Neuronal stem cell (in vitro differentiated cells): ENCODE results near the gene ZNF445.

ENCODE experiments used
- DNase-seq: peaks from one replicate; pipeline ENCODE4 v3.0.0-alpha.2; 2013; ENCODE audit warnings: low spot score
- H2AFZ ChIP-seq: one replicate; pipeline ENCODE4 v1.6.1; 2013; ENCODE audit warnings: mild to moderate bottlenecking, low read length, inconsistent platforms
- H2AK5ac ChIP-seq: 2 replicates; pipeline ENCODE4 v1.6.1; 2013; ENCODE audit warnings: low read depth, mild to moderate bottlenecking, inconsistent platforms, low read length, moderate library complexity, mixed read lengths
- H2BK120ac ChIP-seq: 2 replicates; pipeline ENCODE4 v1.6.1; 2013; ENCODE audit warnings: low read depth, mild to moderate bottlenecking, inconsistent platforms, low read length, moderate library complexity, mixed read lengths
- H2BK12ac ChIP-seq: one replicate; pipeline ENCODE4 v1.6.1; 2013; ENCODE audit warnings: low read length, inconsistent platforms
- H2BK15ac ChIP-seq: 2 replicates; pipeline ENCODE4 v1.6.1; 2013; ENCODE audit warnings: mild to moderate bottlenecking, low read length, inconsistent platforms, mixed read lengths
- H2BK5ac ChIP-seq: one replicate; pipeline ENCODE4 v1.6.1; 2013; ENCODE audit warnings: inconsistent platforms, mild to moderate bottlenecking, low read length, moderate library complexity
- H3K14ac ChIP-seq: one replicate; pipeline ENCODE4 v1.6.1; 2013; ENCODE audit warnings: low read length, inconsistent platforms
- H3K18ac ChIP-seq: 2 replicates; pipeline ENCODE4 v1.6.1; 2013; ENCODE audit warnings: low read length, inconsistent platforms
- H3K23ac ChIP-seq: 2 replicates; pipeline ENCODE4 v1.6.1; 2013; ENCODE audit warnings: low read depth, mild to moderate bottlenecking, mixed read lengths, low read length, inconsistent platforms; ENCODE audit not compliant: poor library complexity
- H3K27ac ChIP-seq: replicated peaks from 3 replicates; pipeline ENCODE4 v1.5.1; 2013; ENCODE audit warnings: low read length, inconsistent platforms
- H3K27me3 ChIP-seq, 3 experiments: 2 replicates each; pipeline ENCODE4 v1.6.1; 2013; ENCODE audit warnings: low read length in 3 of 3, mild to moderate bottlenecking in 2 of 3, inconsistent platforms in 1 of 3, low read depth in 1 of 3, mixed read lengths in 1 of 3, moderate library complexity in 1 of 3; ENCODE audit not compliant: control insufficient read depth in 3 of 3, insufficient read depth in 3 of 3
- H3K36me3 ChIP-seq, 2 donors: replicated peaks in 1 of 2; 2 replicates each; pipeline ENCODE4 v1.6.1; 2013; ENCODE audit warnings: low read length in 2 of 2; ENCODE audit not compliant: control insufficient read depth in 2 of 2, insufficient read depth in 2 of 2
- H3K4ac ChIP-seq: 2 replicates; pipeline ENCODE4 v1.6.1; 2013; ENCODE audit warnings: inconsistent platforms, mild to moderate bottlenecking, low read length, moderate library complexity
- H3K4me1 ChIP-seq, 2 donors: 1 replicate in 1 of 2; 2 replicates in 1 of 2; pipeline ENCODE4 v1.6.1; 2013; ENCODE audit warnings: low read length in 2 of 2, low read depth in 1 of 2; ENCODE audit not compliant: control insufficient read depth in 2 of 2, insufficient read depth in 1 of 2
- H3K4me2 ChIP-seq: one replicate; pipeline ENCODE4 v1.6.1; 2013; ENCODE audit warnings: mild to moderate bottlenecking, low read length, inconsistent platforms; ENCODE audit not compliant: insufficient read depth, poor library complexity, severe bottlenecking
- H3K4me3 ChIP-seq, 2 donors: 2 replicates each; pipeline ENCODE4 v1.5.1; 2013; ENCODE audit warnings: low read length in 2 of 2, mild to moderate bottlenecking in 2 of 2, inconsistent platforms in 1 of 2, moderate library complexity in 1 of 2
- H3K79me1 ChIP-seq: one replicate; pipeline ENCODE4 v1.6.1; 2013; ENCODE audit warnings: low read depth, mild to moderate bottlenecking, inconsistent platforms, low read length, moderate library complexity
- H3K9ac ChIP-seq: one replicate; pipeline ENCODE4 v1.6.1; 2013; ENCODE audit warnings: mild to moderate bottlenecking, low read depth, low read length, inconsistent platforms; ENCODE audit not compliant: poor library complexity
- H3K9me3 ChIP-seq, 2 donors: replicated peaks in 1 of 2; 2 replicates each; pipeline versions ENCODE3 to v1.6.1; 2013; ENCODE audit warnings: low read length in 2 of 2, mild to moderate bottlenecking in 2 of 2, inconsistent platforms in 1 of 2, low read depth in 1 of 2, mixed read lengths in 1 of 2, moderate library complexity in 1 of 2; ENCODE audit not compliant: control insufficient read depth in 2 of 2, insufficient read depth in 1 of 2
- H4K8ac ChIP-seq: one replicate; pipeline ENCODE4 v1.6.1; 2013; ENCODE audit warnings: low read depth, mild to moderate bottlenecking, inconsistent platforms, low read length, moderate library complexity
- H4K91ac ChIP-seq: one replicate; pipeline ENCODE4 v1.6.1; 2013; ENCODE audit warnings: low read length, low read depth, mild to moderate bottlenecking, inconsistent platforms; ENCODE audit not compliant: poor library complexity
- WGBS, 2 donors: extraction: QIAGEN DNeasy Blood & Tissue Kit; methylation state at CpG; one replicate each; pipeline ENCODE4 v1.1.7; 2013; ENCODE audit warnings: missing lambda C conversion rate in 2 of 2, mixed read lengths in 1 of 2; ENCODE audit not compliant: insufficient read length in 2 of 2, insufficient replicate concordance in 1 of 2; ENCODE audit errors: extremely low coverage in 2 of 2; 5-methylcytosine and 5-hydroxymethylcytosine counted together

ZNF445 gene

DNA sequence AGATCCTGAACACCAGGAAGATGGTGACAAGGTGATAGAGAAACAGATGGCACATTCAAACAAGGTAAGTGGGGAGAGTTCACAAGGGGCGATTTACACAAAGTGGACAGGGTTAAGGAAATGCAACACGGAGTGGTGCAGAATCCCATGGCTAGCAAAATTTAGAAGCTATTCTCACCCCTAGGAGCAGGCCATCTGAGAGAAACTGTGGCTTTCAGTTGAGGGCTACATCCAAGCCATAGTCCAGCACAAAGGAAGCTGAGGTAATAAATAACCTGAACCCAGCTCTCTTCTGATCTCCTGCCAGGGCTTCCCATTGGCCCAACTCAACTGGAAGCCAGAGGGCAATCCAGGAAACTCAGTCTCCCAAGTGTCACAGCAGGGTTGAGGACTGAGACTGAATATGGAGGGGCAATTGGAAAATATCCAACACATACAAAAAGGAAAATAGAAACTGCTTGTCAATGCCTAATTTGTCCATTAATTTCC lies 1.2 kb upstream of the ZNF445 start:
- no peak overlapping the region for H3K4ac ChIP-seq
- no CpG with 5 or more reads among the region's 2 CpGs for WGBS, 2 donors
- H2AK5ac ChIP-seq: no peak overlapping the region
- no peak overlapping the region for H2BK120ac ChIP-seq
- H3K27ac ChIP-seq: no peak overlapping the region
- peaks cover 0 to 3% of the 10 kb centered on the region in 2 donors for H3K9me3 ChIP-seq
- DNase-seq: no peak
- no peaks in the 10 kb centered on the region for H3K79me1 ChIP-seq
- H2BK15ac ChIP-seq: no peak overlapping the region
- no peak overlapping the region for H3K14ac ChIP-seq
- peak overlapping the region; percentile 98 for H2AFZ ChIP-seq
- H3K27me3 ChIP-seq: no peaks in the 10 kb centered on the region
- no peak overlapping the region for H4K8ac ChIP-seq
- no peak overlapping the region for H2BK5ac ChIP-seq
- H3K4me3 ChIP-seq: no peak overlapping the region
- H3K4me1 ChIP-seq: peaks cover 5 to 7% of the 10 kb centered on the region in 2 donors
- H3K36me3 ChIP-seq: peaks cover 0 to 8% of the 10 kb centered on the region in 2 donors
- no peak overlapping the region for H3K4me2 ChIP-seq
- no peak overlapping the region for H3K23ac ChIP-seq
- no peak overlapping the region for H2BK12ac ChIP-seq
- H4K91ac ChIP-seq: no peak overlapping the region
- H3K9ac ChIP-seq: no peak overlapping the region
- H3K18ac ChIP-seq: no peak overlapping the region

DNA sequence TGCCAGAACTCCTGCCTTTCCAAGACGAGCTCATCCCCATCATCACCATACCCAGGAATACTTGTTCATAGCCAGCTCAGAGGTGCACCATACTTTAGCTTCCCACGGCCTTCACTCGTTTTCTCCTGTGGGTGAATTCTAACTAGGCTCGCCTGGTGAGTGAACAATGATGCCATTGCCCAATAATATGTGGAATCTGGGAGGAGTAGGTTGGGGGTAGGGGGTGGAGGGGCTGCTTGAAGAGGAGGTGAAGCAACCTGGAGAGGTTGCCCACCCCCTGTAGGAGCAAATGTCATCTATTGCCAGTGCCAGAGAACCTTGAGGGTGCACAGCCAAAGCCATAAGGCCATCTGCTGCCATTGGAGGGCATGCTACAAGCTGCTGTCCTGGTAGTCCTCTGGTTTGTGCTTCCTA lies 592 bp upstream of the ZNF445 start:
- no peak overlapping the region for H3K14ac ChIP-seq
- H3K9ac ChIP-seq: no peak overlapping the region
- no peak overlapping the region for H3K18ac ChIP-seq
- peaks cover 5 to 7% of the 10 kb centered on the region in 2 donors for H3K4me1 ChIP-seq
- no peak overlapping the region for H2AK5ac ChIP-seq
- H3K27me3 ChIP-seq: no peaks in the 10 kb centered on the region
- no peak overlapping the region for H2BK5ac ChIP-seq
- no peak overlapping the region for H2BK12ac ChIP-seq
- DNase-seq: no peak
- no peaks in the 10 kb centered on the region for H3K79me1 ChIP-seq
- H4K91ac ChIP-seq: no peak overlapping the region
- no peak overlapping the region for H2BK120ac ChIP-seq
- peak overlapping the region; percentile 73 to 74 for H3K4me3 ChIP-seq
- H3K23ac ChIP-seq: no peak overlapping the region
- H4K8ac ChIP-seq: no peak overlapping the region
- peaks cover 0 to 10% of the 10 kb centered on the region in 2 donors for H3K36me3 ChIP-seq
- H3K9me3 ChIP-seq: peaks cover 0 to 3% of the 10 kb centered on the region in 2 donors
- H2BK15ac ChIP-seq: no peak overlapping the region
- WGBS, 2 donors: no CpG with 5 or more reads among the region's 4 CpGs
- H2AFZ ChIP-seq: peak overlapping the region; percentile 98
- peak overlapping the region; percentile 72 for H3K4me2 ChIP-seq
- no peak overlapping the region for H3K27ac ChIP-seq
- no peak overlapping the region for H3K4ac ChIP-seq

DNA sequence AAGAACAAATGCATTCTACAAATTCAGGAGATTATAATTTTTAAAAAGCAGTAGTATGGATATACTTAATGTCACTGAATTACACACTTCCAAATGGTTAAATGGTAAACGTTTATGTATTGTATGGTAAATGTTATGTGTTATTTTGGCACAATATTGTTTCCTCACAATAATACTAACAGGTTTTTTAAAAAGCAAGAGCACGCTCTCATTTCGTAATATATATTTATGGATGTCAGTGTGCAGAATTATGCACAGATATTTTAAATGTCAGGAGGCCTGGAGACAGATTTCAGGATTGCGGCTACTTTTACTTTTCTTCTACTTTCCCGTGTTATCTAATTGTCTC lies 533 bp downstream of the ZNF445 start:
- Histone ChIP-seq H2BK12ac (no peak overlapping the region), H2BK120ac (no peak overlapping the region), H3K36me3 (peaks cover 0 to 19% of the 10 kb centered on the region in 2 donors), H3K18ac (no peak overlapping the region), H2AK5ac (no peak overlapping the region), H3K23ac (no peak overlapping the region), H3K27ac (no peak overlapping the region), H4K8ac (no peak overlapping the region), H3K4ac (no peak overlapping the region), H3K79me1 (no peaks in the 10 kb centered on the region), H2AFZ (peak overlapping the region; percentile 98), H3K14ac (no peak overlapping the region), H4K91ac (no peak overlapping the region), H3K27me3 (no peaks in the 10 kb centered on the region), H3K4me2 (no peak overlapping the region), H3K9me3 (peaks cover 0 to 3% of the 10 kb centered on the region in 2 donors), H3K4me3 (peak overlapping the region; percentile 73 to 82), H2BK15ac (no peak overlapping the region), H3K4me1 (peaks cover 5 to 7% of the 10 kb centered on the region in 2 donors), H3K9ac (no peak overlapping the region), H2BK5ac (no peak overlapping the region)
- DNase-seq: no peak
- no CpG with 5 or more reads among the region's 5 CpGs for WGBS, 2 donors

DNA sequence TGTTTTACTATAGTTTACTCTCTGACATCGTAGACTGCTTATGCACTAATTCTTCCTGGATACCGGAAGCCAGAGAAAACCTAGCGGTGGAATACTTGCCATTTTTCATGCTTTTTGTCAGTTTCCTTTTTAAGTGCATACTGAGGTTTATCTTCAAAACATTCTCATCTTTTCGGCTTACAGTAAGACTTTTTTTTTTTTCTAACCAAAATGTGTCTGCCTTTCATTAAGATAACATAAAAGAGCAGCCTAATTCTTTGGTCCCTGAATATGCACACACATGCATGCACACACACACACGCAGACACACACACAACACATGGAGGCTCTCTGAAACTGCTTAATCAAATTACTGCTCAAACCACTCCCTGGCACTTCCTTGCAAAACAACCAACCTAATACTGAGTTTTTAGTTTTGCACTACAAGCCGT lies 1.3 kb downstream of the ZNF445 start:
- Histone ChIP-seq H3K14ac (no peak overlapping the region), H3K4me2 (peak overlapping the region; percentile 42), H4K8ac (no peak overlapping the region), H2BK5ac (no peak overlapping the region), H3K9me3 (peaks cover 0 to 3% of the 10 kb centered on the region in 2 donors), H3K9ac (no peak overlapping the region), H3K27me3 (no peaks in the 10 kb centered on the region), H3K4me3 (peak overlapping the region; percentile 52 to 73), H3K36me3 (peaks cover 0 to 27% of the 10 kb centered on the region in 2 donors), H3K4ac (no peak overlapping the region), H2AK5ac (no peak overlapping the region), H3K27ac (no peak overlapping the region), H4K91ac (no peak overlapping the region), H2AFZ (no peak overlapping the region), H3K23ac (no peak overlapping the region), H2BK120ac (no peak overlapping the region), H2BK15ac (no peak overlapping the region), H3K79me1 (no peaks in the 10 kb centered on the region), H3K18ac (no peak overlapping the region), H2BK12ac (no peak overlapping the region), H3K4me1 (peaks cover 5 to 7% of the 10 kb centered on the region in 2 donors)
- no peak for DNase-seq
- no CpG with 5 or more reads among the region's 6 CpGs for WGBS, 2 donors
